AG04450 (cell line): ENCODE measurements around the gene FBXL2. TPM values are rescaled to one million over a fixed set of nuclear protein-coding genes. Genes with fewer than 3 reads are reported as not detected.
A peak's percentile ranks its signal among the peaks of the same experiment; 100 is the strongest.

Experiments
- CTCF ChIA-PET: fragments of 300-600, 350-600 bp; formaldehyde crosslinking; extraction: SDS; loops from one replicate; lab custom pipeline; 2022; ENCODE audit warnings: antibody characterized with exemption, inconsistent platforms; lab: Charles Lee
- POLR2A ChIA-PET: fragments of 350-600 bp; formaldehyde crosslinking; extraction: SDS; loops from one replicate; lab custom pipeline; 2021; ENCODE audit warnings: antibody characterized with exemption, inconsistent platforms; lab: Yijun Ruan, JAX
- DNase-seq: peaks from one replicate; pipeline ENCODE4 v3.0.0-alpha.2; 2011; ENCODE audit warnings: low read depth, low spot score
- H3K27ac ChIP-seq: one replicate; pipeline ENCODE4 v1.5.1; 2012; ENCODE audit warnings: low read depth, low read length, control low read depth
- H3K27me3 ChIP-seq: one replicate; pipeline ENCODE4 v1.6.0; 2012; ENCODE audit warnings: low read length; ENCODE audit not compliant: control insufficient read depth, insufficient read depth
- H3K4me3 ChIP-seq: 2 replicates; pipeline ENCODE4 v1.5.1; 2011; ENCODE audit warnings: mild to moderate bottlenecking, low read depth, low read length, control low read depth
- H3K9me3 ChIP-seq: 2 replicates; pipeline ENCODE4 v1.5.1; 2012; ENCODE audit warnings: low read length; ENCODE audit not compliant: control insufficient read depth, insufficient read depth
- polyA plus RNA-seq: library from polyadenylated mRNA; depleted of rRNA; stranded (reverse); fragments of >200 nt; gene quantifications from 2 replicates; pipeline ENCODE4 v1.2.3, GENCODE V29; 2011
- TF ChIP-seq, protein P1 (sequence below): IDR thresholded peaks from 2 replicates; pipeline ENCODE4 v1.5.1; 2011; ENCODE audit warnings: low read depth, low read length, control low read depth, inconsistent platforms

Gene FBXL2
- polyA plus RNA-seq, 1 experiment: 14.4 TPM

DNA sequence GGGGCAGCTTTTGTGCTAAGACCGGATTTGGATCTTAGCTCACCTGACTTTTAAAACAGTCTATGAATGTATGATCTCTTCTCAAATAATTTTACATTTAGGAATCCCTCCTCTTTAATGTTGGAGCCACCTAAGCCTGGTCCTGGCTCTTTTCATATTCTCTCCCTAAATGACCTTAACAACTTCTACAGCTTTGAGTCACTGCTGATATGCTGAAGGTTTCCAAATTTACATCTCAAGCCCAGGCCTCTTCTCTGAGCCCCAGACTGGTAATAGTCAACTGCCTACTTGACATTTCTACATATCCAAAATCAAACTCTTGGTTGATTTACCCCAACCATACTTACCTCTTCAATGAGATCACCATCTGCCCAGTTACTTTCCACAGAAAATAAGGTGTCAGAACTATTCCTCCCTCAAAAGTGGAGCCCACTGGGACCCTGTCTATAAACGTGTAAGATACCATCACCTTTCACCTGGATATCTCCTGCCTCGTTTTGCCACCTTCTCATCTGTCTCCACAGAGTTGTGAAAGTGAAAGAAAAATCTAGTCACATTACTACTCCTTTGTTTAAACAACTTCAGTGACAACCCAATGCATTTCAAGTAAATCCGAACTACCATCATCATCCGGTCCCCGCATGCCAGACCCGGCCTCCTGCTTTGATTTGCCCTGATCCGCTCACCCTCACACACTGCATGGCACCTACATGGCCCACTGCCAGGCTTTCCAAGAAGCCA lies 114.2 kb downstream of the FBXL2 start:
- ChIA-PET POLR2A (no interaction called here), CTCF (interaction anchor here (1.5 kb wide), 1 partner anchor 19 kb away, joined by 5 read pairs; no protein-coding TSS in a partner anchor)
- TF ChIP-seq, protein P1, sequence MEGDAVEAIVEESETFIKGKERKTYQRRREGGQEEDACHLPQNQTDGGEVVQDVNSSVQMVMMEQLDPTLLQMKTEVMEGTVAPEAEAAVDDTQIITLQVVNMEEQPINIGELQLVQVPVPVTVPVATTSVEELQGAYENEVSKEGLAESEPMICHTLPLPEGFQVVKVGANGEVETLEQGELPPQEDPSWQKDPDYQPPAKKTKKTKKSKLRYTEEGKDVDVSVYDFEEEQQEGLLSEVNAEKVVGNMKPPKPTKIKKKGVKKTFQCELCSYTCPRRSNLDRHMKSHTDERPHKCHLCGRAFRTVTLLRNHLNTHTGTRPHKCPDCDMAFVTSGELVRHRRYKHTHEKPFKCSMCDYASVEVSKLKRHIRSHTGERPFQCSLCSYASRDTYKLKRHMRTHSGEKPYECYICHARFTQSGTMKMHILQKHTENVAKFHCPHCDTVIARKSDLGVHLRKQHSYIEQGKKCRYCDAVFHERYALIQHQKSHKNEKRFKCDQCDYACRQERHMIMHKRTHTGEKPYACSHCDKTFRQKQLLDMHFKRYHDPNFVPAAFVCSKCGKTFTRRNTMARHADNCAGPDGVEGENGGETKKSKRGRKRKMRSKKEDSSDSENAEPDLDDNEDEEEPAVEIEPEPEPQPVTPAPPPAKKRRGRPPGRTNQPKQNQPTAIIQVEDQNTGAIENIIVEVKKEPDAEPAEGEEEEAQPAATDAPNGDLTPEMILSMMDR: no peak
- Histone ChIP-seq H3K4me3 (no peak overlapping the region), H3K9me3 (no peaks in the 10 kb centered on the region), H3K27ac (no peak overlapping the region), H3K27me3 (no peaks in the 10 kb centered on the region)
- DNase-seq: no peak

DNA sequence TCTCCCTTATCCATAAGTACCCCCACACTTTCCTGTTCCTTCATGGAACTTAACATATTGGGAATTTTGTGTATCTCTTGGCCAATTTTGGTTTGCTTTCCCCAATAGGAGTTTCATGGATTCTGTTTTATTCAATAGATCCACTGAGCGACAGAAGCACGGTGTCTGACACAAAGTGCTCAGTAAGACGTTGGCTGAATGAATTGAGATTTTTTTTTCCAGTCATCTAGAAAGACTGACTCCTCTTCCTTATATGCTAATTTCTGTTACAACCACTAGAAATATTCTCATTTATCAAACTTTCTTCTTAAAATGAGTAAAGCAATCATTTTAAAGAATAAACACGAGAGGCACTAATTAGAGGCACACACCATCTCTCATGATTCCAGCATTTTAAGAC lies 114.9 kb downstream of the FBXL2 start:
- TF ChIP-seq, protein P1: no peak
- ChIA-PET CTCF (interaction anchor here (1.5 kb wide), 1 partner anchor 19 kb away, joined by 5 read pairs; no protein-coding TSS in a partner anchor), POLR2A (no interaction called here)
- H3K9me3 ChIP-seq: no peaks in the 10 kb centered on the region
- H3K27ac ChIP-seq: no peak overlapping the region
- no peak for DNase-seq
- H3K27me3 ChIP-seq: no peaks in the 10 kb centered on the region
- no peak overlapping the region for H3K4me3 ChIP-seq

- TF ChIP-seq, protein P1: no peak
- no peak overlapping the region for H3K4me3 ChIP-seq
- no peaks in the 10 kb centered on the region for H3K27me3 ChIP-seq
- POLR2A ChIA-PET: no interaction called here
- no peaks in the 10 kb centered on the region for H3K9me3 ChIP-seq
- CTCF ChIA-PET: no interaction called here
- no peak overlapping the region for H3K27ac ChIP-seq
- peak; percentile 41 for DNase-seq
These were observed 115.5 kb downstream of the FBXL2 start for GRCh38 chr3:33392703-33393125.

DNA sequence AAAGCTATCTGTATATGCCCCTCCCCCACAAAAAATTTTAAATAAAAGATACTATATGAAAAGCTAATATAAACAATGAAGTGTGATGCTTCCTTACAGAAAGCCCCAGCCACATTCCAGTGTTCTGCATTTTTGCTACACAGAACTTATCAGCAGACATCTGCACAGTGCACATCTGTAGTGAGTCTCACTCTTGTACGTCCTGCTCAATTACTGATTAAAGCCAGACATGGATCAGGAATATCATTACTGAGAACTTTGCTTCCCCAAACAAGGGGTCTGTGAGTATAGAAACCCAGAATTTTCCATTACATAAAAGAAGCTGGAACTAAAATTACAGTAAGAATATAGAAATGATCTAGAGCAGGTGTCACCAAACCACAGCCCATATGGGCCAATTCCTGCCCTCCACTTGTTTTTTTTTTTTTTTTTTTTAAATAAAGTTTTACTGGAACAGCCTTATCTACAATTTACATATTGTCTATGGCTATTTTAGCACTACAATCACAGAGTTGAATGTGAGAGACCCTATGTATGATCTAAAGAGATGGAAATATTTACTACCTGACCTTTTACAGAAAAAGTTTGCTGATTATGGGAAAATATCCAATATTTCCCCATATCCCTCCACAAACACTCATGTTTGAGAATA lies 117.3 kb downstream of the FBXL2 start:
- H3K4me3 ChIP-seq: no peak overlapping the region
- H3K27me3 ChIP-seq: no peaks in the 10 kb centered on the region
- H3K27ac ChIP-seq: no peak overlapping the region
- TF ChIP-seq, protein P1: no peak
- ChIA-PET POLR2A (no interaction called here), CTCF (interaction anchor here (0.6 to 2.3 kb wide), 4 partner anchors 21 to 242 kb away, joined by 3 to 16 read pairs (median 6); no protein-coding TSS in a partner anchor)
- no peak for DNase-seq
- H3K9me3 ChIP-seq: no peaks in the 10 kb centered on the region

DNA sequence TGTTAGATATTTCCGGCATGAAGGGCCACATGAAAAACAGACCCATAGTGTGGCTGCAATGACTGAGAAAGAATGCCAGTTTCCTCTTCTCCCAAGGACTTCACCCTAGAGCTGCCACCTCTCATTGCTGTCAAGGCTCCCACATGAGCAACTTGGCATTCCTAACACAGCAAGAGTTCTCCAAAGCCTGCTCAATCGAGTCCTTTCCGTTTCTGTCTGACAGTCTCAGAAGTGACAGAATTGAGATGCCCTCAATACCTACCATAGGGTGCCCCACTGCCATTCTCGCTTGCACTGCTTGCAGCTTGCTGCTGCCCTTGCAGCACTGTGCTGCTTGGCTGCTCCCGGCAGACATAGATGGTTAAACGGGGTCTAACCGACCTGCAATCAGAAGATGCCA lies 118.7 kb downstream of the FBXL2 start:
- Histone ChIP-seq H3K9me3 (no peaks in the 10 kb centered on the region), H3K27me3 (no peaks in the 10 kb centered on the region), H3K4me3 (no peak overlapping the region), H3K27ac (no peak overlapping the region)
- TF ChIP-seq, protein P1: no peak
- DNase-seq: no peak
- ChIA-PET CTCF (interaction anchor here (0.6 to 2.3 kb wide), 2 partner anchors 23 to 419 kb away, joined by 5 to 16 read pairs; no protein-coding TSS in a partner anchor), POLR2A (interaction anchor here (0.6 kb wide), 1 partner anchor 102 kb away, joined by 9 read pairs; no protein-coding TSS in a partner anchor)
